Measurements from ENCODE around the gene TSPAN32. TPM values are rescaled to one million over a fixed set of nuclear protein-coding genes. Genes with fewer than 3 reads are reported as not detected.

TSPAN32 gene
- total and polyA plus RNA-seq, 10 of the 15 experiments (the other 5 are each of a cell fraction or from before 2014, with no cell fraction given) = 0.08 TPM; not detected in 9

DNA sequence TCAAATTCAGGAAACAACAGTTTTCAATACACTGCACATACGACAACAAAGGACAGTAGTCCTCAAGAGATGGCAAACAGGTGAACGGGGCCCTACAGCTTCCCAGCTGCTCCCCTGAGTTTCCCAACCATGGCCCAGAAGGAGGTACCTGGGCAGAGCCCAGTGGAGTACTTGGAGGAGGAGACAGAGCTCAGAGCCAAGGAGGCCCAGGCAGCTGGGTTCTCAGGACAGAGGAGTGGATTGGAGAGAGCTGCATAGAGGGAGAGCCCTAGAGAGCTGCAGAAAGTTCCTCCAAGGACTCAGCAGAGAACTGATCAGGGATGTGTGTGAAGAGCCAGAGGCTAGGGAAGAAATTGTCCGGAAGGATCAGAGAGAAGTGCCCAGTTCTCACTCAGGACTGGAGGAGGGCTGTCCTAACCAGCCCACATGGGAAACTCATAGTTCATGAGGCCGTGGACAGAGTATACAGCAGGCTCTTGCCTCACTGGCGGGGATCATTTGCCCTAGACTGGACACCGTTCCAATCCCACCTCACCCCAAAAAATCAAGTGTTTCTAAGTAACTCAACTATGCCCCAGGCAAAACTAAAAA is 23.8 kb upstream of the TSPAN32 start:
- no TSS peak for BruUV-seq (replicated peaks)
- Histone ChIP-seq H4K20me1 (ENCODE audit: control insufficient read depth, insufficient read depth) (no peaks in the 10 kb centered on the region), H3K9ac (ENCODE audit: control insufficient read depth, insufficient read depth, low read length) (no peak overlapping the region), H3K9me3 (replicated peaks; ENCODE audit: control insufficient read depth, insufficient read depth, low read length) (no peaks in the 10 kb centered on the region; the same call in 2 of the 3 replicates), H3K4me1 (ENCODE audit: control insufficient read depth, insufficient read depth, low read length) (no peaks in the 10 kb centered on the region), H3K4me3 (no peak overlapping the region), H3K79me2 (ENCODE audit: control insufficient read depth, insufficient read depth, low read length) (no peaks in the 10 kb centered on the region), H3K4me2 (ENCODE audit: control insufficient read depth, insufficient read depth) (no peak overlapping the region), H2AFZ (ENCODE audit: control insufficient read depth, low read depth, low read length) (no peak overlapping the region), H3K27ac (ENCODE audit: control insufficient read depth, insufficient read depth) (no peak overlapping the region), H3K36me3 (ENCODE audit: control insufficient read depth in 2 of 2, insufficient read depth in 2 of 2, low read length in 1 of 2) (no peaks in the 10 kb centered on the region), H3K27me3 (replicated peaks in 1 of 2; ENCODE audit: control insufficient read depth in 2 of 2, insufficient read depth in 2 of 2, low read length in 1 of 2) (peaks cover 0 to 2% of the 10 kb centered on the region in 2 experiments; a peak in 2 of 4 replicates)
- in situ Hi-C loops (cut with MboI) = no loop called here
- DNase-seq (ENCODE audit: low read depth, low spot score) (no peak), ATAC-seq (no peak), FAIRE-seq (no peak)
- TF ChIP-seq EZH2 (IDR thresholded peaks at IDR 0.05; ENCODE audit: borderline replicate concordance, control insufficient read depth, low read depth, low read length) (no peak), KDM1A (IDR thresholded peaks at IDR 0.05; ENCODE audit: borderline replicate concordance) (no peak), ZNF217 (IDR thresholded peaks at IDR 0.05) (no peak), ZBED1 (IDR thresholded peaks at IDR 0.05; ENCODE audit: borderline replicate concordance) (no peak)
- TF ChIP-seq, protein P1, sequence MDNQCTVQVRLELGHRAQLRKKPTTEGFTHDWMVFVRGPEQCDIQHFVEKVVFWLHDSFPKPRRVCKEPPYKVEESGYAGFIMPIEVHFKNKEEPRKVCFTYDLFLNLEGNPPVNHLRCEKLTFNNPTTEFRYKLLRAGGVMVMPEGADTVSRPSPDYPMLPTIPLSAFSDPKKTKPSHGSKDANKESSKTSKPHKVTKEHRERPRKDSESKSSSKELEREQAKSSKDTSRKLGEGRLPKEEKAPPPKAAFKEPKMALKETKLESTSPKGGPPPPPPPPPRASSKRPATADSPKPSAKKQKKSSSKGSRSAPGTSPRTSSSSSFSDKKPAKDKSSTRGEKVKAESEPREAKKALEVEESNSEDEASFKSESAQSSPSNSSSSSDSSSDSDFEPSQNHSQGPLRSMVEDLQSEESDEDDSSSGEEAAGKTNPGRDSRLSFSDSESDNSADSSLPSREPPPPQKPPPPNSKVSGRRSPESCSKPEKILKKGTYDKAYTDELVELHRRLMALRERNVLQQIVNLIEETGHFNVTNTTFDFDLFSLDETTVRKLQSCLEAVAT (IDR thresholded peaks at IDR 0.05) = no peak
- TF ChIP-seq, protein P2, sequence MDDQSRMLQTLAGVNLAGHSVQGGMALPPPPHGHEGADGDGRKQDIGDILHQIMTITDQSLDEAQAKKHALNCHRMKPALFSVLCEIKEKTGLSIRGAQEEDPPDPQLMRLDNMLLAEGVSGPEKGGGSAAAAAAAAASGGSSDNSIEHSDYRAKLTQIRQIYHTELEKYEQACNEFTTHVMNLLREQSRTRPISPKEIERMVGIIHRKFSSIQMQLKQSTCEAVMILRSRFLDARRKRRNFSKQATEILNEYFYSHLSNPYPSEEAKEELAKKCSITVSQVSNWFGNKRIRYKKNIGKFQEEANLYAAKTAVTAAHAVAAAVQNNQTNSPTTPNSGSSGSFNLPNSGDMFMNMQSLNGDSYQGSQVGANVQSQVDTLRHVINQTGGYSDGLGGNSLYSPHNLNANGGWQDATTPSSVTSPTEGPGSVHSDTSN (IDR thresholded peaks at IDR 0.05; ENCODE audit: insufficient replicate concordance, low read depth, low read length) = no peak
- intact Hi-C loops (cut with micrococcal nuclease; ENCODE audit: unreplicated experiment) = no loop called here
- 30% methylated on average over 6 of the region's 6 CpGs for WGBS (ENCODE audit: insufficient coverage, insufficient replicate concordance, low lambda C conversion rate, missing lambda C conversion rate)
- ChIA-PET CTCF (no interaction called here), POLR2A (no interaction called here), RAD21 (ENCODE audit: unreplicated experiment) (no interaction called here), SMC1A (ENCODE audit: uncharacterized antibody, unreplicated experiment) (no interaction called here)

Data from GM12878 (cell line).